ENCODE measurements around the gene ZNF680.
A peak's percentile ranks its signal among the peaks of the same experiment; 100 is the strongest.
"Not testable (repeated sequence)": the region's sequence is repeated elsewhere in the genome, so short reads cannot be mapped to it uniquely, and the experiment has no call there.

Gene ZNF680

GRCh38 chr7:64562626-64563278, at the start of gene ZNF680:
TSS of gene ZNF680 (minus strand) at chr7:64563071. CDS start at chr7:64562954, 117 bp downstream.
- DNase-seq (ENCODE audit: low spot score) = peak; percentile 87
- no peak for FAIRE-seq

- FAIRE-seq = no peak
These were observed 49.6 kb upstream of the ZNF680 start for GRCh38 chr7:64612452-64612851.

GRCh38 chr7:64611717-64612116, 48.8 kb upstream of the ZNF680 start:
- FAIRE-seq (no peak), DNase-seq (ENCODE audit: low spot score) (no peak)

More at GRCh38 chr7:64612452-64612851, 49.6 kb upstream of the ZNF680 start:
- no peak for DNase-seq (ENCODE audit: low spot score)

GRCh38 chr7:64610997-64611396, 48.1 kb upstream of the ZNF680 start:
- no peak for FAIRE-seq

GRCh38 chr7:64608116-64608910, 45.4 kb upstream of the ZNF680 start:
- DNase-seq (ENCODE audit: low spot score) (no peak), FAIRE-seq (no peak)

More at GRCh38 chr7:64610997-64611396, 48.1 kb upstream of the ZNF680 start:
- DNase-seq (ENCODE audit: low spot score) = no peak

- DNase-seq (ENCODE audit: low spot score) (no peak), FAIRE-seq (no peak)
These were observed 43.5 kb upstream of the ZNF680 start for GRCh38 chr7:64606385-64606784.

GRCh38 chr7:64603271-64603670, 40.4 kb upstream of the ZNF680 start:
- DNase-seq (ENCODE audit: low spot score) = no peak
- no peak for FAIRE-seq

GRCh38 chr7:64602518-64602917, 39.6 kb upstream of the ZNF680 start:
- FAIRE-seq = no peak
- no peak for DNase-seq (ENCODE audit: low spot score)

GRCh38 chr7:64602086-64602485, 39.2 kb upstream of the ZNF680 start:
- DNase-seq (ENCODE audit: low spot score) (no peak), FAIRE-seq (no peak)

GRCh38 chr7:64599359-64599758, 36.5 kb upstream of the ZNF680 start:
- DNase-seq (ENCODE audit: low spot score) = no peak

GRCh38 chr7:64590971-64591370, 28.1 kb upstream of the ZNF680 start:
- DNase-seq (ENCODE audit: low spot score) (no peak), FAIRE-seq (no peak)

More at GRCh38 chr7:64599359-64599758, 36.5 kb upstream of the ZNF680 start:
- no peak for FAIRE-seq

- FAIRE-seq = no peak
These were observed 19.3 kb upstream of the ZNF680 start for GRCh38 chr7:64581926-64582894.

GRCh38 chr7:64581391-64581790, 18.5 kb upstream of the ZNF680 start:
- no peak for DNase-seq (ENCODE audit: low spot score)
- FAIRE-seq = no peak

More at GRCh38 chr7:64581926-64582894, 19.3 kb upstream of the ZNF680 start:
- DNase-seq (ENCODE audit: low spot score) = no peak

- FAIRE-seq = no peak
- no peak for DNase-seq (ENCODE audit: low spot score)
These were observed 11.7 kb upstream of the ZNF680 start for GRCh38 chr7:64574540-64575099.

GRCh38 chr7:64570284-64570605, 7.4 kb upstream of the ZNF680 start:
- not testable (repeated sequence) for DNase-seq (ENCODE audit: low spot score); FAIRE-seq

GRCh38 chr7:64569372-64570283, 6.8 kb upstream of the ZNF680 start:
- not testable (repeated sequence) for DNase-seq (ENCODE audit: low spot score)

GRCh38 chr7:64562256-64562625, 630 bp downstream of the ZNF680 start:
- no peak for FAIRE-seq
- no peak for DNase-seq (ENCODE audit: low spot score)

More at GRCh38 chr7:64569372-64570283, 6.8 kb upstream of the ZNF680 start:
- FAIRE-seq = peak; percentile 65

- FAIRE-seq (no peak), DNase-seq (ENCODE audit: low spot score) (no peak)
These were observed 3.7 kb downstream of the ZNF680 start for GRCh38 chr7:64559206-64559605.

- FAIRE-seq = no peak
- no peak for DNase-seq (ENCODE audit: low spot score)
These were observed 4.1 kb downstream of the ZNF680 start for GRCh38 chr7:64558781-64559180.

- DNase-seq (ENCODE audit: low spot score) = no peak
- no peak for FAIRE-seq
These were observed 4.6 kb downstream of the ZNF680 start for GRCh38 chr7:64558323-64558705.

All from urothelium cell line (cell line).